HEK293T (cell line): ENCODE data around the gene AFF1.
"Not testable (repeated sequence)": the region's sequence is repeated elsewhere in the genome, so short reads cannot be mapped to it uniquely, and the experiment has no call there.

Experiments used
- CTCF ChIA-PET: fragments of 350-600 bp; formaldehyde crosslinking; extraction: SDS; loops from one replicate; lab custom pipeline; 2021; ENCODE audit warnings: antibody characterized with exemption, inconsistent platforms; lab: Yijun Ruan, JAX
- POLR2A ChIA-PET: fragments of 350-600 bp; formaldehyde crosslinking; extraction: SDS; loops from one replicate; lab custom pipeline; 2020; ENCODE audit warnings: antibody characterized with exemption, inconsistent platforms; lab: Yijun Ruan, JAX
- DNase-seq: peaks from one replicate; pipeline ENCODE4 v3.0.0; 2012; ENCODE audit warnings: mixed read lengths; ENCODE audit errors: extremely low spot score
- ARNT ChIP-seq: fragments of 450-650 bp; IDR thresholded peaks from 2 replicates; pipeline ENCODE4 v1.6.1; 2017; ENCODE audit warnings: mild to moderate bottlenecking
- BHLHE40 ChIP-seq: fragments of 450-650 bp; IDR thresholded peaks from 2 replicates; pipeline ENCODE4 v1.6.1; 2016; ENCODE audit warnings: mild to moderate bottlenecking, moderate library complexity, borderline replicate concordance
- CTBP1 ChIP-seq: fragments of 450-650 bp; IDR thresholded peaks from 2 replicates; pipeline ENCODE4 v1.6.1; 2016; ENCODE audit warnings: borderline replicate concordance
- ELF4 ChIP-seq: fragments of 450-650 bp; IDR thresholded peaks from 2 replicates; pipeline ENCODE4 v1.6.1; 2017; ENCODE audit warnings: antibody characterized with exemption
- FOXA1 ChIP-seq: fragments of 450-650 bp; IDR thresholded peaks from 2 replicates; pipeline ENCODE4 v1.6.1; 2016; ENCODE audit warnings: mild to moderate bottlenecking
- FOXK2 ChIP-seq: fragments of 450-650 bp; IDR thresholded peaks from 2 replicates; pipeline ENCODE4 v1.6.1; 2016; ENCODE audit warnings: mild to moderate bottlenecking
- FOXM1 ChIP-seq: fragments of 450-650 bp; IDR thresholded peaks from 2 replicates; pipeline ENCODE4 v1.6.1; 2017; ENCODE audit warnings: mild to moderate bottlenecking, borderline replicate concordance
- HDGF ChIP-seq: fragments of 450-650 bp; IDR thresholded peaks from 2 replicates; pipeline ENCODE4 v1.6.1; 2017; ENCODE audit warnings: antibody characterized with exemption, borderline replicate concordance
- L3MBTL2 ChIP-seq: fragments of 450-650 bp; conservative IDR thresholded peaks from 2 replicates; pipeline ENCODE4 v1.6.1; 2016; ENCODE audit warnings: mild to moderate bottlenecking
- LEF1 ChIP-seq: fragments of 450-650 bp; IDR thresholded peaks from 2 replicates; pipeline ENCODE4 v1.6.1; 2017; ENCODE audit warnings: mild to moderate bottlenecking, borderline replicate concordance
- NFRKB ChIP-seq: fragments of 450-650 bp; IDR thresholded peaks from 2 replicates; pipeline ENCODE4 v1.6.1; 2016; ENCODE audit warnings: mild to moderate bottlenecking, moderate library complexity
- PKNOX1 ChIP-seq: fragments of 450-650 bp; IDR thresholded peaks from 2 replicates; pipeline ENCODE4 v1.6.1; 2016
- SP1 ChIP-seq: fragments of 450-650 bp; IDR thresholded peaks from 2 replicates; pipeline ENCODE4 v1.6.1; 2017
- SUZ12 ChIP-seq: fragments of 450-650 bp; IDR thresholded peaks from 2 replicates; pipeline ENCODE4 v1.6.1; 2016; ENCODE audit warnings: mild to moderate bottlenecking
- TARDBP ChIP-seq: fragments of 450-650 bp; IDR thresholded peaks from 2 replicates; pipeline ENCODE4 v1.6.1; 2016
- ZNF384 ChIP-seq: fragments of 450-650 bp; IDR thresholded peaks from 2 replicates; pipeline ENCODE4 v1.6.1; 2016

AFF1 gene

GRCh38 chr4:87066403-87067123 is 131.8 kb downstream of the AFF1 start:
- no peak for DNase-seq
- TF ChIP-seq FOXA1 (no peak), SUZ12 (no peak)
- POLR2A ChIA-PET, result no interaction called here
- CTCF ChIA-PET, result no interaction called here

- ChIA-PET POLR2A (no interaction called here), CTCF (no interaction called here)
- TF ChIP-seq BHLHE40 (no peak), L3MBTL2 (no peak), ARNT (no peak), FOXK2 (no peak), PKNOX1 (no peak), ELF4 (no peak), FOXM1 (no peak), FOXA1 (no peak), HDGF (no peak), ZNF384 (no peak), LEF1 (no peak), SP1 (no peak), SUZ12 (no peak), CTBP1 (no peak), NFRKB (no peak), TARDBP (no peak)
- DNase-seq, result no peak
Measured at GRCh38 chr4:87067124-87067885, 132.5 kb downstream of the AFF1 start.

GRCh38 chr4:87068583-87069021 is 133.8 kb downstream of the AFF1 start:
- DNase-seq, result no peak
- POLR2A ChIA-PET, result no interaction called here
- TF ChIP-seq BHLHE40 (no peak), FOXM1 (no peak), L3MBTL2 (no peak), FOXA1 (no peak), ELF4 (no peak), LEF1 (no peak), NFRKB (no peak), SUZ12 (no peak), ARNT (no peak), FOXK2 (no peak), SP1 (no peak)
- CTCF ChIA-PET, result no interaction called here

GRCh38 chr4:87069037-87069742 is 134.4 kb downstream of the AFF1 start:
- no peak for DNase-seq
- ChIA-PET POLR2A (no interaction called here), CTCF (no interaction called here)
- peak; percentile 53 for TF ChIP-seq ZNF384
- no peak for TF ChIP-seq PKNOX1

- TF ChIP-seq FOXK2, result no peak
- TF ChIP-seq SUZ12, result no peak
- no peak for TF ChIP-seq ZNF384
- TF ChIP-seq FOXA1, result no peak
- TF ChIP-seq LEF1, result no peak
- TF ChIP-seq CTBP1, result no peak
- TF ChIP-seq SP1, result no peak
- TF ChIP-seq ARNT, result no peak
- no peak for TF ChIP-seq HDGF
- TF ChIP-seq FOXM1, result no peak
- TF ChIP-seq L3MBTL2, result no peak
- ChIA-PET POLR2A (interaction anchor here (0.8 kb wide), 1 partner anchor 18 kb away, joined by 3 read pairs; no protein-coding TSS in a partner anchor), CTCF (no interaction called here)
- DNase-seq, result no peak
Measured at GRCh38 chr4:87071401-87071800, 136.6 kb downstream of the AFF1 start.

GRCh38 chr4:87072545-87072944 is 137.7 kb downstream of the AFF1 start:
- POLR2A ChIA-PET, DNase-seq, CTCF ChIA-PET: not testable (repeated sequence)
